Measurements from ENCODE around the gene HDAC4.

HDAC4 gene

GRCh38 chr2:239229545-239230279 lies 171.1 kb downstream of the HDAC4 start:
- no peak for DNase-seq

DNA sequence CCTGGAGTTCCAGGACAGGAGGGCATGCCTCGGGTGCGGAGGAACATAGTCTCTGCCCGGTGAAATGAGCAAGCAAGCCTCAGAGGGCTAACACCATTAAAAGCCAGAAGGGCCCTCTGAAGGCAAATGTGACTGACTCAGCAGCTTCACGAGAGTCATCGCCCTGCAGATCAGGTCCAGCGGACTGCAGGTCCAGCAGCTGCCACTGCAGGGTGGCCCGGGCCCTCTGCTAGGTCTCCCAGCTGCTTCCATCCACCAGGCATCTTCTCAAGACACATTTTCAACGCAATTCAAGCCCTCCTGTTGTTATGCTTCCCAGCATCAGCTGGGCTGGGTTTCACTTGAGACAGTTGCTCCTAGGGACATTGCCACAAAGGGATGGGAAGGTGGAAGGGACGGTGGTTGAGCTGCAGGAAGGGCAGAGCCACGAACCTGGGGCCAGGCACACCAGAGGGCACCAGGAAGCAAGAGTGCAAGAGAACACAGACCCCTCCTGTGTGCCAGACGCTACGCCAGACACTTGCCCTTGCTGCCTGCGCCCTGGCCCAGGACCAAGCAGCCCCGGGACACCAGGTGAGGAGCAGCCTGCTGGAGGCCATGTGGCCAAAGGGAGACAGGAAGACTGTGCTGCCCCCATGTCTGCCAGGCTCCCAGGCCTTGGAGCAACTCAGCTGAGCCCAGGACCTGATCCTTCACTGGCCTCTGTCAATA lies 173.0 kb downstream of the HDAC4 start:
- DNase-seq: no peak

DNA sequence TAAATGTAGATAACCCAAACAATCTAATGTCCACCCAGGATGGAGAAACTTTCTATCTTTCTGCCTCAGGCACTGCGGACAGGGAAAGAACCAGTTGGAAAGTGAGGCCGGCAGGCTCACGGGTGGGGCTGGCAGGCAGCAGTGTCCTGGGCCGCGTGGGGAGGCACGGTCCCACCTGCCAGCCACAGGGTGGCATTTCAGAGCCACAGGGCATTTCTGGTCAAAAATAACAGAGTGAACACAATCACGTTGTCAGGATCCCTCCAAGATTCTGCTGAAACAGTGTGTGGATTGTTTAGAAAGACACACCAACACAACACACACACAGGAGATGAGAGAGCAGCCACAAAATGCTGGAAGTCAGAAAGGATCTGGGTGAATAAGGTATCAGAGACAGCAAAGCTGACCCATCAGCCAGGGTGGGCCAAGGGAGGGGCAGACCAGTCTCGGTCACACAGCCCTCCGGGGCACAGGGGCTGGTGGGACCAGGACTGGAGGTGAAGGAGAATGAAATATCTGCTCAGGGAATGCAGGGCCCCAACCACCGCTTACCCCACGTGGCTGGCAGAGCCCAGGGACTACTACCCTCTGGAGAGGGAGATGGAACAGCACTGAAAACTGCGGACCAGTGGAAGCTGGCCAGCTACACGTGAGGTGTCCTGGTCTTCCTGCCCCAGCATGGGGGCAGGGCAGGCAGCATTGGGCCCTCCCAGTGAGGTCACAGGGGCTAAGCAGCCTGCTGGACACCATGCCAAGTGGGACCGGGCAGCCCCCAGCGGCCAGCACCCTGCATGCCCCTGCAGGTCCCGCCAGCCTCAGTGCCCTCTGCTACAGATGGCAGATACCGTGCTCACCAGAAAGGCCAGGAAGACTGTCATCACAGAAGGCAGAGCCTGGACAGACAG lies 173.9 kb downstream of the HDAC4 start:
- no peak for DNase-seq

DNA sequence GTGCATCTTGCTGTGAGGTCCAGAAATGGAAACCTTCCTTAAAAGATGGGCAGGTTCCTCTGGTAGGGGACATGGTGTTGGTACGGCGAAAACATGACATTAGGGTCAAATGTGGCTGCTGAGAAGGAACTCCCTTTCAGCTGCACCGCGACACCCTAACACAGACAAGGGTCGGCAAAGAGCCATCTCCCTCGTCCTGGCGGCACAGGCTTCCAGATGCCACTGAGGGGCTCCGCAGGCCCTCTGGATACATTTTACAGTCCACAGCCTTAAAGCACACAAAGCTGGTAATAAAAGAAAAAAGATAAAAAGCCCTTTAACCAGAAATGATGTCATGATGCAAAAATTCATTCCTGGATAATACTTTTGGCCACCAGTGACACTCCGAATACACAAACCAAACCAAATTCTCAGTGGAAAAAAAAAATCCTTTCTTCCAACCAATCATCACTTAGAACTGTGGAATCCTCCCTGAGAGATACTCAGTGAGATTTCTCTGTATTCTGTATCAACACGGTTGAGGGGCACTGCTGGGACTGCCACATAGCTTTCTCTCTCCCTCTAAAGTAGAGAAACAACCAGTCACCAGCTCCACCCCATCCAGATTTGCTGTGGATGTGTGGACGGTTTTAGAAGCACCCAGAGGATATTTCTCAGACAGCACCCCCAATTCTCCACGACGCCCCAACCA lies 174.8 kb downstream of the HDAC4 start:
- no peak for DNase-seq

DNA sequence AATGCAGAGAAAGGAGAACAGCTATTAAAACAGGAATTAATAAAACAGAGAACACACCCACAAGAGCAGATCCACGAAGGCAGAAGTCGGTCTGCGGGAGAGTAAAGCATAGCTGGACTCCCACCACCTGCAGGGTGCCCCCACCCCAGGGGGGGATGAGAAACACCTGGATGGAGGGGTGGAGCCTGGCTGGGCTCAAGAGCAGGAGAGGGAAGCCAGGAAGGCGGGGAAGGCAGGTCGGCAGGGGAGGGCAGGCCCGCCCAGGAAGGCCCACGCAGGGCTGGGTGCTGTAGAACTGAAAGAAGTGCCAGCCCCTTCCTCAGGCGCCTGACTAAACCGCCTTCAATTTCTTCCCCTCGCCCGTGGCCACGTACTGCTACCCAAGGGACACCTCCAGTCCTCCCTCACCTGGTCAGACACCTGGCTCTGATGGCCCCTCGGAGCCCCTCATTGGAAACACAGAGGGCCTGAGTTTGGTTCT lies 175.4 kb downstream of the HDAC4 start:
- no peak for DNase-seq

DNA sequence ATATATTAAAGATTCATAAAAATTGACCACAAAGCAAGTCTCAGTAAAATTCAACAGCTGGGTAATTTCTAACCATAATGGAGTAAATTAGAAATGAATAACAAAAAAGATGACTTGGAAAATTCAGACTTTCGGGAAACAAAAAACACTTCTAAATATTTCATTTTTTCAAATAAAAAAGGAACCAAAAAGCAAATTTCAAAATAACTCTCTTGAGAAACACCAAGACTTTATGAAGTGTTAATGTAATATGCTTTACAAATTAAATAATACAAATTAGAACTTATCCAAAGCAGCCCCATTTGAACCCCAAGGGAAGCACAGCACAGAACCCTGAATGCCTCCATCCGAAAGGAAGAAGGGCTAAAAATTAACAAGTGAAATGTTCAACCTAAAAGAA lies 175.9 kb downstream of the HDAC4 start:
- DNase-seq: no peak

DNA sequence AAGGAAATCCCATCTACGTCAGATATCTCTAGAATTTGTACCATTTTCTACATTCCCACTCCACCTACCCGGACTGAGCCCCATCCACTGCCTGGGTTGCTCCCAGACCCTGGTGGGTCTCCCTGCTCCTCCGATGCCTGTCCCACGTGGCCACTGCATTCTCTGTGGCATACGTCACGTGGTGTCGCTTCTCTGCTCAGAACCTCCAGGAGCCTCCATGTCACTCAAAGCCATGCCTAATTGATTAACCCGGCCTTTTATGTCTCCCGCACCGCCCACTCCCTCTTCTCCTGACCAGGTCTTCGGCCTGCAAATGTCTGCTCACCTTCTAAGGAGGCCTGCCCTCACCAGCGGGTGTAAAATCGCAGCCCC lies 176.6 kb downstream of the HDAC4 start:
- DNase-seq: no peak

DNA sequence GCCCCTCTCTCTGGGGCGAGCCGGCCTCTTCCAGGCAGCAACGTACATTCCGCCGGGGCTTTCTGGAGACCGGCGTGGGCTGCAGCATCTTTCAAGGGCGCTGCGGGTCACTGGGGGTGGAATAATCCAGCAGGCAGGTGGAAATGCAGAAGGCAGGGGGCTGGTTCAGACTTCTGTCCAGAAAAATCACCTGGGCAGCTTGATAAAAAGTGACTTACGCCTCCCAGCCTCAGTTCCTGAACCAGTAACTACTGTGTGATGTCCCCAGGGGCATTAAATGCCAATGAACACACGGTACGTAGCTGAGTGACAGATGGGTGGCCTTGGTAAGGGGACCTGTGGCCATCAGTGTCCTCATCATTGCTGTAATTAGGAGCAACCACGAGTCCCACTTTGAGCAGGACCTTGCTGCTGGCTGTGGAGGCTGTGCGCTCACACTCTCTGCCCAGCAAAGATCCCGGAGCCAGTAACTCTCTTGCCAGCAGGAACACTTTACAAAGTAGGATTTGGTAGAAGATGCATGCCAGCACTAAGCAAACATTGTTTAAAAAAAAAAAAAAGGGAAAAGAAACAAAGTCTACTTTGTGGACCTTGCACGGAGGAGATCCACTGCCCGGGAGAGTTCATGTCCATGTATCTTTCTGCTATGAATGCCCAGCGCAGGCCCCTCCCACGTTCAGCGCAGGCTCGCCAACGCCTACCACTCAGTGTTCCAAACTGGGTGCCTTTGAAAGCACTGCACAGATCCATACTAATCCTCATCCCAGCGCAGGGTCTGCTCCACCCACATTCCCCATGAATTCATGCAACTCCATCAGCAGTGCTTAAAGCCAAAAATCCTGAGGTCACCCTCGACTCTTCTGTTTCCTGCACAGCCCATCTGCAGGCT lies 177.3 kb downstream of the HDAC4 start:
- DNase-seq: no peak

- DNase-seq: no peak
These were observed 178.0 kb downstream of the HDAC4 start for GRCh38 chr2:239222706-239223309.

DNA sequence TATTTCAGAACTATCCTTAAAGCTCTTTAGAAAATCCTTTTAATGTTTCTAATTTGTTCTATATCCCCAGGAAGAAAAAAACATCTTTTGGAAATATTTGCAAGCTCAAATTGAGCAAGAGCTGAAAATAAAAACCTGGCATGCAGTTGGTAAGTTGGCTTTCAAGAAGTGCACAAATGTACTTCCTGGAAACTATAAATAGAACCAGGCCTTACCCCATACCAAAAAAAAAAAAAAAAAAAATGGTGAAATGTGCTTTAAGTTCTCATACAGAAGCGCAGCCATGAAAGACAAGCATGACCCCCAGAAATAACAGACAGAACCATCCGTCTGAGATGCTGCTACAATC lies 178.5 kb downstream of the HDAC4 start:
- DNase-seq: no peak

DNA sequence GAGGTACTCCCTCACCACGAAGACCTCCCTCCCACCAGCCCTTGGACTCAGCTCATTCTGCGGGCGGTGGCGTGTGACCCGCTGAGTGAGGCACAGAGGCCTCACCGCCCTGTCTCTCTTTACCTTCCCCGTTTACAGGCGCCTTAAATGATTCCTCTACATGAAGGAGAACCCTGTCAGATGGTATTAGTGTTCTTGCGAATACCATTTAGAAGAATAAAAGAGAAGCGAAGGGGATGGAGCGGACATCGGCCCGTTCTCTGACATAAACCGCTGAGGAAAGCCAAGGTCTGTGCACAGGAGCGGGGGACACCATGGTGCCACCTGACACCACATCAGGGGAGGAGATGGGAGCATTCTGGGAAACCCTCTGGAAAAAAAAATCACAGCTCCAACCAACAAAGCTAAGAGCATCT lies 179.8 kb downstream of the HDAC4 start:
- no peak for DNase-seq

GRCh38 chr2:239220341-239220740 lies 180.5 kb downstream of the HDAC4 start:
- DNase-seq: no peak

- no peak for DNase-seq
These were observed 184.1 kb downstream of the HDAC4 start for GRCh38 chr2:239216614-239217273.

DNA sequence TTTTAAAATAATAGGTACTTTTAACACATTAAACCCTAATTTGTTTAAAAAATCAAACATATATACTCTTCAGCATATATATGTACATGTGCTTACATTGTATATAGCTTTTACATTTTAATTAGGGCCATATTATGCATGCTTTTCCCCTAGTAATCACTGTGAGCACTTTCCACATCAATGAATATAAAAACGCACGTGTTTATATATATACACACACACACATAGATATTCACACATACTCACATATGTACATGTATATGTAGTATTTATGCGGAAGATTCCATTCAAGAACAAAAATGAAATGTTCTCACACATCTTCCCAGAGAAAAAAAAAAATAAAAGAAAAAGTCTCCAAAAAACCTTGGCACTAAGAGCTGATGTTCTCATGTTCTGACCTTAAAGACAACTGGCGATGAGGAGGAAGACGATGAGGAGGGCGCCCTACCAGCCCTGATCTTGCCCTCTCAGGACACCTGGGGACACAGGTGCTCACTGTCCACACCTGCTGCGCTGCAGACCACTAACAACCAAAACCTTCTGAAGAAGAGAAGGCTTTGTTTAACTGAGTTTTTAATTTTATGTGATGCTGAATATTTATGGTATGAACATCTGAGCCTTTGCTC lies 184.7 kb downstream of the HDAC4 start:
- DNase-seq: no peak

GRCh38 chr2:239215136-239215925 lies 185.5 kb downstream of the HDAC4 start:
- no peak for DNase-seq

DNA sequence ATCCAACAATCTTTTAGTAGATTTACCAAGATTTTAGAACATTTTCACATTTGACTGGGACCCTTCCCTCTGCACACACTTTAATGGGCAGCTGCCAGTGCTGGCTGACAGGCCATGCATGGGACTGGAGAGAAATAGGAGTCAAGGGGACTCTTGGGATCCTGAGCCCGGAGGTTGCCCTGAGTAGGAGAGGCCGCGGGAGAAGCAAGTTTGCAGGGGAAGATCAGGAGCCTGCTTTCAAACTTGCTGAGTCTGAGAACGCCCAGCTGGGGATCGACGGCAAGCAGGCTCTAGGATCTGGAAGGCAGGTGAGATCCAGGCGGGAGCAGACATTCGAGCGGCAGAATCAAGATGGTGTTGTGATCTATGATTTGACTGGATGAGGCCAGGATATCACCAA lies 186.1 kb downstream of the HDAC4 start:
- no peak for DNase-seq

- no peak for DNase-seq
These were observed 187.1 kb downstream of the HDAC4 start for GRCh38 chr2:239213643-239214101.

- DNase-seq: no peak
These were observed 187.7 kb downstream of the HDAC4 start for GRCh38 chr2:239212929-239213642.
